H1 (cell line): Measurements from ENCODE around the gene CSRNP3. TPM values are rescaled to one million over a fixed set of nuclear protein-coding genes. Genes with fewer than 3 reads are reported as not detected.
A peak's percentile ranks its signal among the peaks of the same experiment; 100 is the strongest.

ENCODE experiments used
- CTCF ChIA-PET: fragments of 300-600 bp; sonication (Branson Sonifier 250); formaldehyde crosslinking; loops from one replicate; lab custom pipeline; 2021; ENCODE audit not compliant: partially characterized antibody; lab: Charles Lee
- POLR2A ChIA-PET: fragments of 300-600 bp; sonication (Branson Sonifier 250); formaldehyde crosslinking; loops from one replicate; lab custom pipeline; 2021; ENCODE audit warnings: inconsistent platforms; ENCODE audit not compliant: partially characterized antibody; lab: Charles Lee
- DNase-seq, 2 experiments: peaks; one replicate each; pipeline versions ENCODE4 v3.0.0 to v3.0.0-alpha.2; 2010 to 2022; ENCODE audit warnings: low spot score in 2 of 2, low read depth in 1 of 2, mixed read lengths in 1 of 2
- FAIRE-seq: peaks from 2 replicates; lab custom pipeline; 2011; peaks lifted over from hg19 to GRCh38; lab: Jason Lieb, UNC
- H2AFZ ChIP-seq: 2 replicates; pipeline ENCODE4 v1.8.1; 2012; ENCODE audit warnings: low read length, inconsistent platforms
- H2AK5ac ChIP-seq: 2 replicates; pipeline ENCODE4 v1.6.1; 2013; ENCODE audit warnings: low read depth, low read length
- H2BK120ac ChIP-seq: replicated peaks from 2 replicates; pipeline ENCODE3; 2013; ENCODE audit warnings: low read depth, low read length, inconsistent platforms
- H2BK12ac ChIP-seq: 2 replicates; pipeline ENCODE4 v1.6.1; 2013; ENCODE audit warnings: low read depth, low read length
- H2BK15ac ChIP-seq: 2 replicates; pipeline ENCODE4 v1.6.1; 2013; ENCODE audit warnings: low read length
- H2BK20ac ChIP-seq: 2 replicates; pipeline ENCODE4 v1.6.1; 2013; ENCODE audit warnings: low read length
- H2BK5ac ChIP-seq: 2 replicates; pipeline ENCODE4 v1.6.1; 2013; ENCODE audit warnings: low read depth, low read length
- H3K14ac ChIP-seq: 2 replicates; pipeline ENCODE4 v1.6.1; 2013; ENCODE audit warnings: inconsistent platforms; ENCODE audit not compliant: insufficient read length
- H3K18ac ChIP-seq: 2 replicates; pipeline ENCODE4 v1.6.1; 2013; ENCODE audit warnings: low read length; ENCODE audit errors: extremely low read depth
- H3K23ac ChIP-seq: 2 replicates; pipeline ENCODE4 v1.6.1; 2013; ENCODE audit warnings: inconsistent platforms; ENCODE audit not compliant: insufficient read length
- H3K23me2 ChIP-seq: 2 replicates; pipeline ENCODE4 v1.6.1; 2013; ENCODE audit warnings: low read depth, low read length
- H3K27ac ChIP-seq: 2 replicates; pipeline ENCODE4 v1.6.1; 2011; ENCODE audit warnings: low read depth, low read length, inconsistent platforms
- H3K27me3 ChIP-seq, 4 experiments: replicated peaks in 1 of 4; 1 replicate in 1 of 4; 2 replicates in 3 of 4; pipeline versions ENCODE4 v1.6.1 to v1.8.1; 2011 to 2013; ENCODE audit warnings: low read length in 3 of 4, mild to moderate bottlenecking in 3 of 4, inconsistent platforms in 2 of 4, mixed read lengths in 2 of 4, moderate library complexity in 1 of 4; ENCODE audit not compliant: control insufficient read depth in 3 of 4, insufficient read depth in 3 of 4; ENCODE audit errors: extremely low read depth in 1 of 4
- H3K36me3 ChIP-seq, 4 experiments: 2 replicates each; pipeline versions ENCODE4 v1.6.1 to v1.8.1; 2011 to 2013; ENCODE audit warnings: mild to moderate bottlenecking in 4 of 4, low read length in 3 of 4, moderate library complexity in 2 of 4, control low read depth in 1 of 4, inconsistent platforms in 1 of 4; ENCODE audit not compliant: insufficient read depth in 4 of 4, control insufficient read depth in 2 of 4
- H3K4ac ChIP-seq: replicated peaks from 2 replicates; pipeline ENCODE3; 2013; ENCODE audit warnings: low read length, low read depth, mixed read lengths, inconsistent platforms; ENCODE audit not compliant: insufficient read length
- H3K4me1 ChIP-seq, 4 experiments: replicated peaks in 1 of 4; 1 replicate in 1 of 4; 2 replicates in 3 of 4; pipeline versions ENCODE4 v1.6.1 to v1.8.1; 2011 to 2013; ENCODE audit warnings: low read length in 3 of 4, inconsistent platforms in 2 of 4, mixed read lengths in 1 of 4; ENCODE audit not compliant: insufficient read depth in 4 of 4, control insufficient read depth in 3 of 4
- H3K4me2 ChIP-seq, 2 experiments: 2 replicates each; pipeline versions ENCODE4 v1.6.1 to v1.8.1; 2011 to 2013; ENCODE audit warnings: low read depth in 2 of 2, low read length in 2 of 2, control low read depth in 1 of 2, inconsistent platforms in 1 of 2, mild to moderate bottlenecking in 1 of 2; ENCODE audit not compliant: insufficient read depth in 1 of 2
- H3K4me3 ChIP-seq, 4 experiments: fragments of 200-600, 300-600 bp in 1 of 4; sonication (generic), shearing (Covaris generic), sonication (Bioruptor Twin) in 1 of 4; 2 replicates each; pipeline versions ENCODE4 v1.5.1 to v1.8.1; 2011 to 2016; ENCODE audit warnings: low read length in 4 of 4, low read depth in 3 of 4, control low read depth in 2 of 4, inconsistent platforms in 2 of 4, mild to moderate bottlenecking in 2 of 4, mixed read lengths in 1 of 4, moderate library complexity in 1 of 4; ENCODE audit not compliant: insufficient read depth in 2 of 4; ENCODE audit errors: extremely low read depth in 1 of 4
- H3K56ac ChIP-seq: replicated peaks from 2 replicates; pipeline ENCODE3; 2013; ENCODE audit warnings: low read depth, mild to moderate bottlenecking, mixed read lengths, low read length, inconsistent platforms; ENCODE audit not compliant: insufficient read length
- H3K79me1 ChIP-seq: 2 replicates; pipeline ENCODE4 v1.6.1; 2013; ENCODE audit warnings: low read depth, low read length, control low read depth
- H3K79me2 ChIP-seq, 2 experiments: 2 replicates each; pipeline versions ENCODE4 v1.6.1 to v1.8.1; 2012 to 2013; ENCODE audit warnings: low read length in 2 of 2, mild to moderate bottlenecking in 2 of 2, inconsistent platforms in 1 of 2; ENCODE audit not compliant: insufficient read depth in 2 of 2, control insufficient read depth in 1 of 2
- H3K9ac ChIP-seq, 4 experiments: replicated peaks in 1 of 4; 1 replicate in 1 of 4; 2 replicates in 3 of 4; pipeline versions ENCODE4 v1.6.1 to v1.8.1; 2011 to 2013; ENCODE audit warnings: low read depth in 3 of 4, low read length in 3 of 4, control low read depth in 2 of 4, mild to moderate bottlenecking in 2 of 4, moderate library complexity in 2 of 4, inconsistent platforms in 1 of 4; ENCODE audit errors: extremely low read depth in 1 of 4
- H3K9me3 ChIP-seq, 2 experiments: 2 replicates each; pipeline versions ENCODE4 v1.6.1 to v1.8.1; 2012 to 2013; ENCODE audit warnings: mild to moderate bottlenecking in 2 of 2, moderate library complexity in 2 of 2, control low read depth in 1 of 2, inconsistent platforms in 1 of 2, low read depth in 1 of 2, low read length in 1 of 2, mixed read lengths in 1 of 2; ENCODE audit not compliant: insufficient read depth in 2 of 2
- H4K20me1 ChIP-seq, 2 experiments: replicated peaks in 1 of 2; 2 replicates each; pipeline versions ENCODE3 to v1.8.1; 2011 to 2013; ENCODE audit warnings: inconsistent platforms in 2 of 2, low read length in 2 of 2, mild to moderate bottlenecking in 1 of 2; ENCODE audit not compliant: insufficient read depth in 2 of 2, control insufficient read depth in 1 of 2
- H4K5ac ChIP-seq: 2 replicates; pipeline ENCODE4 v1.6.1; 2013; ENCODE audit warnings: low read length, low read depth, mixed read lengths, inconsistent platforms; ENCODE audit not compliant: insufficient read length
- H4K8ac ChIP-seq: 2 replicates; pipeline ENCODE4 v1.8.0; 2013; ENCODE audit warnings: mild to moderate bottlenecking, moderate library complexity, low read length, inconsistent platforms; ENCODE audit not compliant: insufficient read depth; ENCODE audit errors: extremely low read depth
- H4K91ac ChIP-seq: replicated peaks from 2 replicates; pipeline ENCODE3; 2013; ENCODE audit warnings: low read length, mixed read lengths, inconsistent platforms; ENCODE audit not compliant: insufficient read length
- JUN ChIP-seq: IDR thresholded peaks from 2 replicates; pipeline ENCODE4 v1.6.1; 2011; ENCODE audit warnings: low read depth, mild to moderate bottlenecking, improper control_type of control experiment, low read length
- MAFK ChIP-seq: IDR thresholded peaks from 2 replicates; pipeline ENCODE4 v1.6.1; 2012; ENCODE audit warnings: low read depth, mild to moderate bottlenecking, improper control_type of control experiment, low read length
- NRF1 ChIP-seq: IDR thresholded peaks from 2 replicates; pipeline ENCODE4 v1.6.1; 2011; ENCODE audit warnings: mild to moderate bottlenecking, low read depth, low read length, improper control_type of control experiment
- RBBP5 ChIP-seq: IDR thresholded peaks from 2 replicates; pipeline ENCODE4 v1.7.1; 2012; ENCODE audit warnings: low read depth, mild to moderate bottlenecking, inconsistent platforms, low read length, moderate library complexity, borderline replicate concordance
- RFX5 ChIP-seq: IDR thresholded peaks from 2 replicates; pipeline ENCODE4 v1.6.1; 2011; ENCODE audit warnings: low read depth, low read length, improper control_type of control experiment, borderline replicate concordance
- WGBS, 2 experiments: shearing (Covaris generic) in 1 of 2; methylation state at CpG; one replicate each; pipeline versions ENCODE4 v1.1.6 to v1.1.7; 2013 to 2015; ENCODE audit warnings: low lambda C conversion rate in 2 of 2, mixed read lengths in 2 of 2, inconsistent platforms in 1 of 2, low coverage in 1 of 2, missing lambda C conversion rate in 1 of 2; ENCODE audit not compliant: insufficient replicate concordance in 2 of 2, insufficient coverage in 1 of 2, insufficient read length in 1 of 2; ENCODE audit errors: extremely low coverage in 1 of 2, missing lambda C conversion rate in 1 of 2; 5-methylcytosine and 5-hydroxymethylcytosine counted together
- polyA plus RNA-seq, 7 experiments: library from polyadenylated mRNA; depleted of rRNA in 3 of 7; stranded (reverse) in 5 of 7; unstranded in 2 of 7; fragments of >200 nt in 5 of 7; fragments of 200-250 nt in 2 of 7; gene quantifications; 1 replicate in 5 of 7; 2 replicates in 1 of 7; 4 replicates in 1 of 7; pipeline versions ENCODE4 v1.2.1 to v1.2.3, GENCODE V29; 2011 to 2013; ENCODE audit warnings: missing spikeins in 2 of 7, mixed read lengths in 2 of 7
- total RNA-seq: library from RNA; stranded (reverse); fragmentation: NEBNext Ultra II Directional; extraction: Animal tissue kit (Norgen Biotek cat#: 25700); gene quantifications from 2 replicates; pipeline ENCODE4 v1.2.1, GENCODE V29; 2021

The CSRNP3 gene
- total and polyA plus RNA-seq, 2 of the 8 experiments (the other 6 are each of a cell fraction or from before 2014, with no cell fraction given), result 1.3 to 6.5 TPM

DNA sequence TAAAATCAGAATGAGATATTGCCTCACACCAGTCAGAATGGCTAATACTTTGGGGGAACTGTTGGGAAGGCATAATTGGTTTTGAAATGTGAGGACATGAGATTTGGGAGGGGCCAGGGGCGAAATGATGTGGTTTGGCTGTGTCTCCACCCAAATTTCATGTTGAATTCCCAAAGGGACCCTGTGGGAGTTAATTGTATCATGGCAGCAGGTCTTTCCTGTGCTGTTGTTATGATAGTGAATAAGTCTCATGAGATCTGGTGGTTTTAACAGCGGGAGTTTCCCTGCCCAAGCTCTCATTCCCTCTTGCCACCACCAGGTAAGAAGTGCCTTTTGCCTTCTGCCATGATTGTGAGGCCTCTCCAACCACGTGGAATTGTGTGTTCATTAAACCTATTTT, 59.6 kb downstream of the CSRNP3 start:
- H2BK5ac ChIP-seq, result no peak overlapping the region
- no peak overlapping the region for H3K27ac ChIP-seq
- H2BK120ac ChIP-seq, result no peak overlapping the region
- POLR2A ChIA-PET, result interaction anchor here (0.7 kb wide), 1 partner anchor 17 kb away, joined by 3 read pairs; no protein-coding TSS in a partner anchor
- no peak overlapping the region for H4K91ac ChIP-seq
- no peak overlapping the region for H2AFZ ChIP-seq
- H3K79me2 ChIP-seq, result no peaks in the 10 kb centered on the region
- no peak overlapping the region for H3K4ac ChIP-seq
- no peaks in the 10 kb centered on the region for H3K79me1 ChIP-seq
- peaks cover 0 to 3% of the 10 kb centered on the region in 2 experiments; a peak in 1 of 4 replicates for H3K9me3 ChIP-seq
- DNase-seq, result no peak
- no peaks in the 10 kb centered on the region for H3K27me3 ChIP-seq
- H3K56ac ChIP-seq, result no peak overlapping the region
- no peak overlapping the region for H3K4me2 ChIP-seq
- peak; percentile 50 for FAIRE-seq
- CTCF ChIA-PET, result interaction anchor here (0.6 kb wide), 1 partner anchor 34 kb away, joined by 3 read pairs; no protein-coding TSS in a partner anchor
- H4K8ac ChIP-seq, result peak overlapping the region; percentile 77; the same call in 1 of the 2 replicates
- H2BK15ac ChIP-seq, result no peak overlapping the region
- no peak overlapping the region for H3K23ac ChIP-seq
- H3K36me3 ChIP-seq, result no peaks in the 10 kb centered on the region
- no peak overlapping the region for H3K9ac ChIP-seq
- 58% methylated on average over 3 of the region's 3 CpGs; no CpG with 5 or more reads in 1 of the 2 experiments for WGBS, 2 experiments
- H3K23me2 ChIP-seq, result no peaks in the 10 kb centered on the region
- H4K5ac ChIP-seq, result no peak overlapping the region
- no peak overlapping the region for H2AK5ac ChIP-seq
- no peak overlapping the region for H3K4me3 ChIP-seq
- no peaks in the 10 kb centered on the region for H4K20me1 ChIP-seq
- no peak overlapping the region for H2BK12ac ChIP-seq
- H2BK20ac ChIP-seq, result no peak overlapping the region
- no peak overlapping the region for H3K14ac ChIP-seq
- peaks cover 0 to 2% (median 0%) of the 10 kb centered on the region in 4 experiments; a peak in 1 of 7 replicates for H3K4me1 ChIP-seq
- no peak overlapping the region for H3K18ac ChIP-seq
- TF ChIP-seq NRF1 (no peak), MAFK (no peak), RFX5 (no peak), RBBP5 (no peak), JUN (no peak)
